Right lobe of liver (tissue), 6 donors: ENCODE results near the gene NPLOC4. TPM values are rescaled to one million over a fixed set of nuclear protein-coding genes. Genes with fewer than 3 reads are reported as not detected.

ENCODE experiments used
- ATAC-seq, 4 donors: fragments of 200-7000 bp; cut with Tn5 transposase; one replicate each; pipeline ENCODE4 v1.9.1; 2020; ENCODE audit warnings: mild to moderate bottlenecking in 4 of 4, moderate library complexity in 4 of 4
- DNase-seq, 3 donors: peaks; one replicate each; pipeline ENCODE4 v3.0.0-alpha.2; 2020
- H3K27ac ChIP-seq, 3 donors: fragments of 200-600 bp; one replicate each; pipeline ENCODE4 v1.8.0; 2022
- H3K27me3 ChIP-seq, 2 donors: fragments of 200-600 bp; one replicate each; pipeline ENCODE4 v1.8.0; 2022
- H3K36me3 ChIP-seq, 4 donors: fragments of 200-600 bp; sonication (generic) in 1 of 4; one replicate each; pipeline versions ENCODE4 v1.5.1 to v1.8.0; 2017 to 2022; ENCODE audit warnings: control low read depth in 1 of 4
- H3K4me1 ChIP-seq, 4 donors: fragments of 200-600 bp; sonication (generic) in 1 of 4; one replicate each; pipeline versions ENCODE4 v1.5.1 to v1.8.0; 2017 to 2022; ENCODE audit warnings: control low read depth in 1 of 4
- H3K4me3 ChIP-seq, 3 donors: fragments of 200-600 bp; one replicate each; pipeline ENCODE4 v1.8.0; 2022
- H3K9me3 ChIP-seq, 4 donors: fragments of 200-600 bp; sonication (generic) in 1 of 4; one replicate each; pipeline versions ENCODE4 v1.5.1 to v1.8.0; 2017 to 2022; ENCODE audit warnings: control low read depth in 1 of 4
- POLR2A ChIP-seq: fragments of 450-650 bp; IDR thresholded peaks from one replicate; pipeline ENCODE4 v1.6.1; 2017; ENCODE audit warnings: antibody characterized with exemption, mild to moderate bottlenecking
- WGBS: methylation state at CpG from one replicate; pipeline ENCODE4 v1.1.6; 2018; ENCODE audit warnings: low coverage, low lambda C conversion rate; ENCODE audit not compliant: insufficient coverage; ENCODE audit errors: missing lambda C conversion rate; 5-methylcytosine and 5-hydroxymethylcytosine counted together
- intact Hi-C, 2 donors: fragments of 100-400 bp; cut with DNase I; formaldehyde crosslinking; loops; one replicate each; pipeline versions ENCODE4 v1.11.2 to v1.14.1; 2022
- total RNA-seq, 6 experiments: library from RNA; depleted of rRNA in 2 of 6; stranded (reverse); fragments of >200 nt in 2 of 6; fragmentation: NEBNext Ultra II Directional in 3 of 6; extraction: Animal tissue kit (Norgen Biotek cat#: 25700) in 3 of 6; gene quantifications; one replicate each; pipeline versions ENCODE4 v1.1.0 to v1.2.4, GENCODE V29; 2016 to 2023
- TF ChIP-seq, protein P1 (sequence below), 4 donors: fragments of 200-600 bp in 3 of 4; fragments of 450-650 bp in 1 of 4; IDR thresholded peaks; one replicate each; pipeline versions ENCODE4 v1.5.1 to v1.8.0; 2016 to 2022; ENCODE audit warnings: antibody characterized with exemption in 4 of 4, mild to moderate bottlenecking in 2 of 4
- donor health status: DM: no; HTN: yes; CAD: no.
- donor health status: DM: no; HTN: no; CAD: no.
- donor health status: DM: no; HTN: no; CAD: no.
- donor health status: DM: no; HTN: yes; CAD: no.
- donor health status: DM: no; HTN: yes; CAD: no.

NPLOC4 gene
- total RNA-seq, 6 experiments from 2014 or later, result 46.5 to 63.2 (median 55.8) TPM

DNA sequence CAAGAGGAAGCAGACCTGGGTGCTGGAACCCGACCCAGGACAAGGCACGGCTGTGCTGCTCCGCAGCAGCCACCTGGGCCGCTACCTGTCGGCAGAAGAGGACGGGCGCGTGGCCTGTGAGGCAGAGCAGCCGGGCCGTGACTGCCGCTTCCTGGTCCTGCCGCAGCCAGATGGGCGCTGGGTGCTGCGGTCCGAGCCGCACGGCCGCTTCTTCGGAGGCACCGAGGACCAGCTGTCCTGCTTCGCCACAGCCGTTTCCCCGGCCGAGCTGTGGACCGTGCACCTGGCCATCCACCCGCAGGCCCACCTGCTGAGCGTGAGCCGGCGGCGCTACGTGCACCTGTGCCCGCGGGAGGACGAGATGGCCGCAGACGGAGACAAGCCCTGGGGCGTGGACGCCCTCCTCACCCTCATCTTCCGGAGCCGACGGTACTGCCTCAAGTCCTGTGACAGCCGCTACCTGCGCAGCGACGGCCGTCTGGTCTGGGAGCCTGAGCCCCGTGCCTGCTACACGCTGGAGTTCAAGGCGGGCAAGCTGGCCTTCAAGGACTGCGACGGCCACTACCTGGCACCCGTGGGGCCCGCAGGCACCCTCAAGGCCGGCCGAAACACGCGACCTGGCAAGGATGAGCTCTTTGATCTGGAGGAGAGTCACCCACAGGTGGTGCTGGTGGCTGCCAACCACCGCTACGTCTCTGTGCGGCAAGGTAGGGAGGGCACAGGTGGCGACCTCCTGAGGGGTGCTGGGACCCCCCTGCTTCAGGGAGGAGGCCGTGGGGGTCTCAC lies 108.1 kb downstream of the NPLOC4 start:
- Histone ChIP-seq H3K27ac (no peak overlapping the region), H3K27me3 (no peaks in the 10 kb centered on the region), H3K36me3 (no peaks in the 10 kb centered on the region), H3K9me3 (no peaks in the 10 kb centered on the region), H3K4me3 (no peak overlapping the region), H3K4me1 (no peaks in the 10 kb centered on the region)
- ATAC-seq, result no peak
- DNase-seq, result no peak
- WGBS, result no CpG with 5 or more reads among the region's 62 CpGs
- no peak for TF ChIP-seq POLR2A
- TF ChIP-seq, protein P1, sequence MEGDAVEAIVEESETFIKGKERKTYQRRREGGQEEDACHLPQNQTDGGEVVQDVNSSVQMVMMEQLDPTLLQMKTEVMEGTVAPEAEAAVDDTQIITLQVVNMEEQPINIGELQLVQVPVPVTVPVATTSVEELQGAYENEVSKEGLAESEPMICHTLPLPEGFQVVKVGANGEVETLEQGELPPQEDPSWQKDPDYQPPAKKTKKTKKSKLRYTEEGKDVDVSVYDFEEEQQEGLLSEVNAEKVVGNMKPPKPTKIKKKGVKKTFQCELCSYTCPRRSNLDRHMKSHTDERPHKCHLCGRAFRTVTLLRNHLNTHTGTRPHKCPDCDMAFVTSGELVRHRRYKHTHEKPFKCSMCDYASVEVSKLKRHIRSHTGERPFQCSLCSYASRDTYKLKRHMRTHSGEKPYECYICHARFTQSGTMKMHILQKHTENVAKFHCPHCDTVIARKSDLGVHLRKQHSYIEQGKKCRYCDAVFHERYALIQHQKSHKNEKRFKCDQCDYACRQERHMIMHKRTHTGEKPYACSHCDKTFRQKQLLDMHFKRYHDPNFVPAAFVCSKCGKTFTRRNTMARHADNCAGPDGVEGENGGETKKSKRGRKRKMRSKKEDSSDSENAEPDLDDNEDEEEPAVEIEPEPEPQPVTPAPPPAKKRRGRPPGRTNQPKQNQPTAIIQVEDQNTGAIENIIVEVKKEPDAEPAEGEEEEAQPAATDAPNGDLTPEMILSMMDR (IDR thresholded peaks at IDR 0.05), result no peak
- intact Hi-C loops, result no loop called here

GRCh38 chr17:81528384-81528650 lies 108.6 kb downstream of the NPLOC4 start:
- intact Hi-C loops, result no loop called here
- TF ChIP-seq, protein P1 (IDR thresholded peaks at IDR 0.05), result no peak
- TF ChIP-seq POLR2A, result no peak
- Histone ChIP-seq H3K27me3 (no peaks in the 10 kb centered on the region), H3K4me3 (no peak overlapping the region), H3K36me3 (no peaks in the 10 kb centered on the region), H3K4me1 (no peaks in the 10 kb centered on the region), H3K27ac (no peak overlapping the region), H3K9me3 (no peaks in the 10 kb centered on the region)
- ATAC-seq, result no peak
- no CpG with 5 or more reads among the region's 20 CpGs for WGBS
- DNase-seq, result no peak

DNA sequence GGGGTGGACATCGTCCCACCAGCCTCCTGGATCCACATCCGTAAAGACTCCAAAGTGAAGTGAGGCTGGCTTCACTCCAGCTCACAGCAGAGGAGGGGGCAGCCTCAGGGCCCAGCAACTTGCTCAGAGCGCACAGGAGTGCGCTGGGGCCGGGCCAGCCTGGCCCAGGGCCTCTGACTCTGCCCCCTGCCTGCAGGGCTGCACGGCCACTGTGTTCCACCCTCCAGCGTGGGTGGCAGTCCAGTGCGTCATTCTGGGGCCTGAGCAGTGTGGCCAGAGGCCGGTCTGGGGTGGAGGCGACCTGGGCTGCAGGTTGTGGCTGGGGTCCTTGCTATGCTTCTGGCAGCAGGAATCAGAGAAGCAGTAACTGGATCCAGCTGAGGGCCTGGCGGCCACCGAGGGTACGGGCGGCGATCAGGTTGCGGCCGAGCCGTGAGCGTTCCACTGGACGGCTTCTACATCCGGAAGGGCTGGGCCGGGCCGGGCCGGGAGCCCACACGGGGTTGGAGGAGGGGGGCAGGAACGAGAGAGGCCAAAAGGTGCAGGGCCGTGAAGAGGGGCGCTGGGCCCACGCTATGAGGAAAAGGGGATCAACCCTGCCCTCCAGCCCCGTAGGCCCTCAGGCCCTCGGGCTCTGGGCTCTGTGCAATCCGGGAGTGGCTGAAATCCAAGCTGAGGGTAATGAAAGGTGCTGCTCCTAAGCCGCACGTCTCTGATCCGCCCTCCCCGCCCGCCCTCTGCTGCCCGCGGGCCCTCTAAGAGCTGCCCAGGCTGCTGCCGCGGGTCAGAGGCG lies 109.1 kb downstream of the NPLOC4 start, which contains the start of gene FSCN2:
FSCN2 (plus strand) TSS at position 787 of the 793 bp plus-strand sequence. CDS start 155 bp downstream, outside the sequence.
- H3K4me1 ChIP-seq, result no peaks in the 10 kb centered on the region
- H3K36me3 ChIP-seq, result no peaks in the 10 kb centered on the region
- ATAC-seq (peak in 3 of 4 donors; percentile 20 to 21 (median 21)), DNase-seq (no peak)
- no peak within 1 kb of the TSS for H3K27ac ChIP-seq
- intact Hi-C loops, result no loop called here
- no peak for TF ChIP-seq POLR2A
- TF ChIP-seq, protein P1 (IDR thresholded peaks at IDR 0.05), result no peak
- H3K9me3 ChIP-seq, result no peaks in the 10 kb centered on the region
- 52% methylated on average over 5 of the region's 42 CpGs for WGBS
- H3K27me3 ChIP-seq, result no peaks in the 10 kb centered on the region
- H3K4me3 ChIP-seq, result no peak within 1 kb of the TSS

DNA sequence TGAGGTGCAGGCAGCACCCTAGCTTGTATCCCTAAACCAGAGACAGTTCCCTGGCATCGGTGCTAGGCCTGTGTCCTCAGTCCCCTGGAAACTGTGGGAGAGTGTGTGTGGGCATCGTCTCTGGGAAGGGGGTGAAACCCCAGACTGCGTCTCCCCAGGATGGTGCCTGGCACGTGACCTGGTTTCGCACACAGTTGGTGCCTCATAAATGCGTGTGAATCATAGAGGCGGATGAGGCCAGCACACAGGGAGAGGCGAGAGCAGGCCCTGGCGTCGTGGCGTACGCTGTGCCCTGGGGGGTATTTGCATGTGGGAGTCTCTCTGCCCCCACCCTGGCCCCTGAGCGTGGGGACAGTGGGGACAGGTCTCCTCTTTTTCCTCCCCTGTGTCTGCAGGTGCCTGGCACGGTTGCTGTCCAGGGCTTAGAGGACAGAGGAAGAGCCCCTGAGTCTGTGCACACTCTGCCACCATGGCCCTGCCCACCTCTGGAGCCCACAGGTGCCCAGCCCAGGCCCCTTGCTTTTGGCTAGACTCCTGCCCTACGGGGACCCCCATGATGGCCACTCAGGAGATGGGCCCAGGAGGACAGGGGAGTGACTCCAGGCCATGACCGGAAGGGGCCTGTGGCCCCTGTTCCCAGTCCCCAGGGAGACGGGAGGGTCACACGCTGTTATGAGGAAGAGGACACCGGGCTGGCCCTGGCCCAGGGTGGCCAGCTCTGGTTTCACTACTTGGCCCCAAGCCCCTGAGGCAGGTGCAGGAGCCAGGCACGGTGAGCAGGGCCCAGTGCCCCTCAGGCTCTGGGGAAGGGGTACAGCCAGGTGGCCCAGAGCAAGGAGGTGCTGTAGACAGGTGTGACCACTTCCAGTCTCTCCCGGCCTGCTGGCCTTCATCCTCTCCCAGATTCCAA lies 110.0 kb downstream of the NPLOC4 start:
- Histone ChIP-seq H3K27ac (no peak overlapping the region), H3K4me1 (no peaks in the 10 kb centered on the region), H3K4me3 (no peak overlapping the region), H3K27me3 (no peaks in the 10 kb centered on the region), H3K9me3 (no peaks in the 10 kb centered on the region), H3K36me3 (no peaks in the 10 kb centered on the region)
- 100% methylated on average over 1 of the region's 21 CpGs for WGBS
- TF ChIP-seq, protein P1 (IDR thresholded peaks at IDR 0.05), result no peak
- TF ChIP-seq POLR2A, result no peak
- ATAC-seq (no peak), DNase-seq (peak in 1 of 3 donors; percentile 12)
- intact Hi-C loops, result no loop called here
